Measurements from ENCODE around the gene LPP.

GRCh38 chr3:188507244-188507720 is 353.3 kb downstream of the LPP start:
- no peak for TF ChIP-seq CTCF (IDR thresholded peaks at IDR 0.05)
- TF ChIP-seq BHLHE40 (IDR thresholded peaks at IDR 0.05; ENCODE audit: low read depth, low read length), result no peak
- TF ChIP-seq POLR2AphosphoS2 (conservative IDR thresholded peaks at IDR 0.05; ENCODE audit: low read length), result no peak
- no peak for TF ChIP-seq EP300 (IDR thresholded peaks at IDR 0.05)
- TF ChIP-seq FOSL2 (IDR thresholded peaks at IDR 0.05), result no peak
- no peak for TF ChIP-seq FOSL2 (CRISPR knock-in tag; IDR thresholded peaks at IDR 0.05)
- TF ChIP-seq ESRRA (IDR thresholded peaks at IDR 0.05; ENCODE audit: borderline replicate concordance, low read length), result no peak
- TF ChIP-seq RAD21 (conservative IDR thresholded peaks at IDR 0.05 in 1 of 2, IDR thresholded peaks at IDR 0.05 in 1 of 2), result no peak
- no peak for TF ChIP-seq POLR2A (IDR thresholded peaks at IDR 0.05; ENCODE audit: low read length)
- TF ChIP-seq RFX5 (IDR thresholded peaks at IDR 0.05), result no peak
- TF ChIP-seq JUN (IDR thresholded peaks at IDR 0.05), result no peak
- no peak for TF ChIP-seq KDM1A (IDR thresholded peaks at IDR 0.05; ENCODE audit: low read depth)
- no peak for TF ChIP-seq NR3C1 (IDR thresholded peaks at IDR 0.05)
- TF ChIP-seq JUNB (IDR thresholded peaks at IDR 0.05), result no peak
- no peak for TF ChIP-seq TP53 (CRISPR knock-in tag; IDR thresholded peaks at IDR 0.05)
